ENCODE results near the gene KIF16B.
"Not testable (repeated sequence)": the region's sequence is repeated elsewhere in the genome, so short reads cannot be mapped to it uniquely, and the experiment has no call there.

KIF16B gene

GRCh38 chr20:16472045-16472872, 101.0 kb downstream of the KIF16B start:
- DNase-seq, result no peak

- DNase-seq, result no peak
Measured at GRCh38 chr20:16469395-16469905, 103.8 kb downstream of the KIF16B start.

- DNase-seq, result no peak
Measured at GRCh38 chr20:16462711-16463110, 110.5 kb downstream of the KIF16B start.

GRCh38 chr20:16459019-16459700, 114.1 kb downstream of the KIF16B start:
- DNase-seq, result no peak

- DNase-seq, result no peak
Measured at GRCh38 chr20:16457514-16457913, 115.7 kb downstream of the KIF16B start.

GRCh38 chr20:16455324-16455723, 117.9 kb downstream of the KIF16B start:
- no peak for DNase-seq

- no peak for DNase-seq
Measured at GRCh38 chr20:16451982-16452381, 121.3 kb downstream of the KIF16B start.

GRCh38 chr20:16451001-16451400, 122.2 kb downstream of the KIF16B start:
- no peak for DNase-seq

- no peak for DNase-seq
Measured at GRCh38 chr20:16446991-16447390, 126.3 kb downstream of the KIF16B start.

- no peak for DNase-seq
Measured at GRCh38 chr20:16446246-16446645, 127.0 kb downstream of the KIF16B start.

GRCh38 chr20:16445482-16445881, 127.8 kb downstream of the KIF16B start:
- no peak for DNase-seq

GRCh38 chr20:16444057-16444777, 129.0 kb downstream of the KIF16B start:
- no peak for DNase-seq

GRCh38 chr20:16441546-16442164, 131.6 kb downstream of the KIF16B start:
- no peak for DNase-seq

- no peak for DNase-seq
Measured at GRCh38 chr20:16440686-16441085, 132.6 kb downstream of the KIF16B start.

- not testable (repeated sequence) for DNase-seq
Measured at GRCh38 chr20:16439540-16439939, 133.7 kb downstream of the KIF16B start.

GRCh38 chr20:16438100-16438499, 135.1 kb downstream of the KIF16B start:
- DNase-seq, result no peak

GRCh38 chr20:16437387-16437996, 135.8 kb downstream of the KIF16B start:
- no peak for DNase-seq

- DNase-seq, result no peak
Measured at GRCh38 chr20:16434062-16434664, 139.1 kb downstream of the KIF16B start.

- no peak for DNase-seq
Measured at GRCh38 chr20:16433293-16433580, 140.0 kb downstream of the KIF16B start.

GRCh38 chr20:16432466-16433292, 140.6 kb downstream of the KIF16B start:
- no peak for DNase-seq

GRCh38 chr20:16428112-16428511, 145.1 kb downstream of the KIF16B start:
- DNase-seq, result no peak
